ENCODE data around the gene USP48.

Gene USP48

DNA sequence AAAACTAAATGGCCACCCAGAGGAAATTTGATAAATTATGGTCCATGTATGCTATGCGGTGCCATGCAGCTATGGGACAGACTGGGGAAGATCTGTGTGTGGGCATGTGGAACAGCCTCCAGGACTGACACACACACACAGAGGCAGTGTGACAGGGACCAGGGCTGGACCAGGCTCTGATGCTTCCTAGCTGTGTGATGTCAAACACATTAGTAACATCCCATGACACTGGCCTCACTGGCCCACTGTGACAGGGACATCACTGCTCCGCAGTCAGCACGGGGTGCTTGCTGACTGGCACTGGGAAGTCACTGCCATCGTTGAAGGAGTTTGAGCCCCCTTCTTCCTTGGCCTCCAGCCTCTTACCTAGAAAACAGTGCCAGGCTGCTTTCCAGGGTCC, 127.7 kb downstream of the USP48 start:
- DNase-seq (ENCODE audit: low read depth in 1 of 2, low spot score in 1 of 2), result no peak

DNA sequence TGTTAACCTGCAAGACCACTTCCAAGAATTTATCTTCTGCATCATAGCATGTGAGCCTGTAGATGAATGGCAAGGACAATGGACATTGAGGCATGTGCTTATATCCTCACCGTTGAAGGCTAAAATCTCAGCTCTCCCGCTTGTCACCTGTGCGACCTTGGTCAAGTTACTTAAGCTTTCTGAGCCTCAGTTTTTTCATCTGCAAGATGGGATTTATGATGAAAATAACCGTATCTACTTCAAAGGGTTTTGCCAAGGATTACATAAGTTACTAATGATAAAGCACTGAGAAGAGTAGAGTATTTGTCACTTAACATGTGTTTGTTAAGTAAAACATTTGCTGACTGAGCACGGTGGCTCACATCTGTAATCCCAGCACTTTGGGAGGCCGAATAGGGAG, 128.7 kb downstream of the USP48 start:
- no peak for DNase-seq (ENCODE audit: low read depth in 1 of 2, low spot score in 1 of 2)

GRCh38 chr1:21653744-21654100, 129.2 kb downstream of the USP48 start:
- DNase-seq (ENCODE audit: low read depth in 1 of 2, low spot score in 1 of 2), result no peak

- no peak for DNase-seq (ENCODE audit: low read depth in 1 of 2, low spot score in 1 of 2)
Measured at GRCh38 chr1:21652937-21653743, 129.8 kb downstream of the USP48 start.

DNA sequence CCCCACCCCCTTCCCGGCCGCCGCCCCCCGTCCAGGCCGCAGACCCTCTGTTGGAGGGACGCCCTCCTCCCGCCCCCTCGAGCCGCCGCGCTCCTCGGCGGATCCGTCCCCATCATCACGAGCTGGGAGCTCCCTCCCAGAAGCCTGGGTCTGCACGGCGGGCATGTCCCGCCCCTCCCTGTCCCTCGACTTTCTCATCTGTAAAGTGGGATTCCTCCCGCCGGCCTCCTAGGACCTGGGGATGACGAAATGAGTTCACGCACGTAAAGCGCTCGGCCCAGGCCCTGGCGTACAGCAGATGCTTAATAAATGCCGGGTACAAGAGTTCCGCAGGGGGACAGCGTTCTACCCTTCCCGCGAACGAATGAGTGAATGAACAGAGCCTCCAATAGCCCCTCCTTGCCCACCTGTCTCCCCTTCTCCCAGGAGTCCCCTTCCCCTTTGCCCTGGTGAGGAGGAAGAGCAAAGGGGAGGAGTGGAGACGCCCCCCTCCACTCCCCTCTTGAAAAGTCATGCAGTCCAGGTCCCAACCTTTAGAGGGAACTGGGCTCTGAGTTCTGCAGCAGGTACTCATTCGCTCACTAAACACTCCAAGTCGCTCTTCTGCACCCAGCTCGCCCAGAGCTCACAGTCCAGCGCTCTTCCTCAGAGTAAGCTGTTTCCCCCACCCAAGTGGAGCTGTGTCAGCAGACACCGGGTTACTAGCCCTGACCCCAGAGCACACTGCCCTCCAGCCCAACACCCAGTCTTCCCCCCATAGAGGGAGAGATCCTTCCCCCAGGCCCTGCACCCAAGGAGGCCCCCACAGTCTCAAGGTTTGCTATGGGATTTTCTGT, 130.6 kb downstream of the USP48 start:
- DNase-seq (ENCODE audit: low read depth in 1 of 2, low spot score in 1 of 2), result no peak

DNA sequence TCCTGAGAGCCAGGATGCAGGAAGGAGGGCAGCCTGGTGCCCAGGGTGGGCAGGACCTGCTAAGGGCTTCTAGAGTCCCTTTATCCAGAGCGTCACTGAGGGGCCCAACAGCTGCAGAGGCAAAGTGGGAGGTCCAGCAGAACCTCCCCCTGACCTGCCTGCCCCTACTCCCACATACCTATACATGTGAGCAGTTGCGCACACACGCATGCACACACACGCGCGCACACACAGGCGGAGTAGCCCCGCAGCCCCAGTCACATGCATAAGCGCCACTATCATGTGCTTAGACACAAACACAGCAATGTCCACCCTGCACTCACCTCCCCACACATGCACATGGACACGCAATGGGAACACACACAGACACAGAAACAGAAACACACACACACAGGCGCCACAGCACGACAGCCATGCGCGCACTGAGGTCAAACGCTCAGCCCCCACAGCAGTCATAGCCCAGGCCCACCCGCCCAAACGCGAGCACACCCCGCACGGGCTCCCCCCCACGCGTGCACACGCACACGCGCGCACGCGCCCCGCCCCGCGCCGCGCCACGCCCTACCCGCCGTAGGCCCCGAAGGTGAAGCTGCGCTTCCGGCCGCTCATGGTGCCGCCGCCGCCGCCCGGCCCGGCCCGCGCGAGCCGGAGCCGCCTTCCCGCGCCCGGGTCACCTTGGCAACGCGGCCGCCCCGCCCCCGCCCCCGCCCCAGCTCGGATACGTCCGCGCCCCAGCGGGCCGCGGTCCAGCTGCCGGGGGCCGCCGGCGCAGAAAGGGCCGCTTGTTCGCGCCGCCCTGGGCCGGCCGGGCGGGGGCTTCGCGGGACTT, 131.5 kb downstream of the USP48 start:
- DNase-seq (ENCODE audit: low read depth in 1 of 2, low spot score in 1 of 2), result peak; percentile 15 to 41

DNA sequence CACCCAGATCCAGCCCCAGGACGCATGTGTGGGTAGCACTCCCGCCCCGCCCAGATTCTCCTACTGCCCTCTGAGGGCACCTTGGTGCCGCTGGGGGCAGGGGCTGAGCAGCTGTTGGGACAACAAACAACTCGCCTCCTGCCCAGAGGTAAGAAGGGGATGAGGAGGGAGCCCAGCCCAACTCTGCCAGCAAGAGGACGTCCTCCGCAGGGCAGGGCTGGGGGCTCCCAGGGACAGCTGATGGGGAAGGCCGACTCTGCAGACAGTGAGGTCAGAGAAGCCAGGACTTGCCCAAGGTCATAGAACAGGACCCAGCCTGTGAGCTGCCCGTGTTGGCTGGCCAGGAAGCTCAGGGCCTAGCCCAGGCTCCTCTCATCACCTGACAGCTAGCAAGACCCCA, 132.5 kb downstream of the USP48 start:
- DNase-seq (ENCODE audit: low read depth in 1 of 2, low spot score in 1 of 2), result no peak

- DNase-seq (ENCODE audit: low read depth in 1 of 2, low spot score in 1 of 2), result no peak
Measured at GRCh38 chr1:21649315-21649714, 133.6 kb downstream of the USP48 start.

GRCh38 chr1:21648791-21649190, 134.2 kb downstream of the USP48 start:
- DNase-seq (ENCODE audit: low read depth in 1 of 2, low spot score in 1 of 2), result no peak

- no peak for DNase-seq (ENCODE audit: low read depth in 1 of 2, low spot score in 1 of 2)
Measured at GRCh38 chr1:21648352-21648730, 134.6 kb downstream of the USP48 start.

GRCh38 chr1:21647431-21648351, 135.3 kb downstream of the USP48 start:
- DNase-seq (ENCODE audit: low read depth in 1 of 2, low spot score in 1 of 2), result no peak

- no peak for DNase-seq (ENCODE audit: low read depth in 1 of 2, low spot score in 1 of 2)
Measured at GRCh38 chr1:21645550-21645949, 137.4 kb downstream of the USP48 start.

DNA sequence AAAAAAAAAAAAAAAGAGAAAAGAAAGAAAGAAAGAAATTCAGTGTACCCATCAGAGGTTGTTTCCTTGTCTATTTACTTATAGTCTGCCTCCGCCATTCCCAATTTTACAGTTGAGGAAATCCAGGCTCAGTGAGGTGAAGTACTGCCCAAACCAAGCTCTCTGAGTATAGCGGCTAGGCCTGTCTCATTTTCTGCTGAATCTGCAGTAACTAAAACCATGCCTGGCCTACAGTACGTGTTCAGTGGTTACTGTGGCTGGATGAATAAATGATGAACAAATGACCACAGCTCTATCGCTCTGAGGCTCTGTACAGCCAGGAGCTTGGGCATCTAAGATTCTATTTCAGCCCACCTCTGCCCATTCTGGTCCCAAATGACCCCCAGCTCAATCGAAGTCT, 138.0 kb downstream of the USP48 start:
- no peak for DNase-seq (ENCODE audit: low read depth in 1 of 2, low spot score in 1 of 2)

- DNase-seq (ENCODE audit: low read depth in 1 of 2, low spot score in 1 of 2), result no peak
Measured at GRCh38 chr1:21644348-21644747, 138.6 kb downstream of the USP48 start.

DNA sequence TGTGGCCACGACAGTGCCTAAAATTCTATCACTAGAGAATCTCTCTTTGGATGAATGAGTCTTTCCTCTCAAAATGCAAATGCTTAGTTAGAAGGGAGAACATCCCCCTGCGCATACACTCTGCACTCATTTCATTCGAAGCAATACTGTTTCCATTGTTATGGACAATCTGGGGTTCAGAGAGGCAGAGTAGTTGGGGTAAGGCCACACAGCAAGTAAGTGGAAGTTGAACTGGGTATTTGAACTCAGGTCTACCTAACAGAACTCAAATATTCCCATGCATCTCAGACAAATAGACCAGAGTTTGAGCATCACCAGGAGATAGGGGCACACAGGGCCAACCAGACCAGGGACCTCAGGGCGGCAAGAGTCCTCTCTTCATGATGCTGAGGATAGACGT, 139.3 kb downstream of the USP48 start:
- DNase-seq (ENCODE audit: low read depth in 1 of 2, low spot score in 1 of 2), result no peak

GRCh38 chr1:21641967-21642739, 140.8 kb downstream of the USP48 start:
- DNase-seq (ENCODE audit: low read depth in 1 of 2, low spot score in 1 of 2), result no peak

DNA sequence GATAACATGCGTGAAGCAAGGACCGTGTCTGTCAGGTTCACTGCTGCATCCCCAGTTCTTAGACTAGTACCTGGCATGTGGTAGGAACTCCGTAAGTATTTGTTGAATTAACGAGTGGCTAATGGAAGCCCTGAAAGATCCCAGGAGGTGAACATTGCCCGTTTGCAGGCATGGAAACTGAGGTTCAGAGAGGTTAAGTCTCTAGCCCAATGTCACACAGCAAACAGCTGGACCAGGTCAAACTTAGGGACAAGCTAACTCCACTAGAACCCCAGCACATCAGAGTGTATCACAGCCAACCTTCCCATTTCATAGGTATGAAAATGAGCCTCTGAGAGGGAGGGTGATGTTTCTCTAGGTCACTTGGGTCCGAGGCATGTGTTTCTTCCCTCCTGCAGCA, 141.4 kb downstream of the USP48 start:
- DNase-seq (ENCODE audit: low read depth in 1 of 2, low spot score in 1 of 2), result no peak

GRCh38 chr1:21641076-21641475, 141.9 kb downstream of the USP48 start:
- DNase-seq (ENCODE audit: low read depth in 1 of 2, low spot score in 1 of 2), result no peak

GRCh38 chr1:21640653-21641052, 142.3 kb downstream of the USP48 start:
- no peak for DNase-seq (ENCODE audit: low read depth in 1 of 2, low spot score in 1 of 2)

DNA sequence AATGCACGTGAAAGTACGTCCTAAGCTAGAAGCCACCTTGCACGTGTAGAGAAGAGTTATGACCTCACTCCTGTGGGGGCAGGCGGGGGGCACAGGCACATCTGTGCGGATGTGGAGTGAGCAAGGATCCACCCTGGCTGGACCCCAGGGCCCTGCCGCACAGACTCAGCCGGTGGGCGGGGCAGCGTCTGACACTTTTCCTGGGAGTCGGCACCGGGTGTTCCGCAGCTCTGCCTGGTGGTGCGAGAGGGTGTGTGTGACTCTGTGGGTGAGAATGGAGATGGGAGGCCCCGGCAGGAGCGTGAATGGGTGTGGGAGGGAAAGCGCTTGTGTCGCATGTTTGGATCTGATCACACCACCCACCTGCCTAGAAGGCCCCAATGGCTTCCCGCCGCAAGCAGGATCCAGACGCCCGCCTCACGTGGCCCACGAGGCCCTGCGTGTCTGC, 143.3 kb downstream of the USP48 start:
- DNase-seq (ENCODE audit: low read depth in 1 of 2, low spot score in 1 of 2), result no peak
